Breast epithelium (tissue), 4 donors: Measurements from ENCODE around the gene TYMP. TPM values are rescaled to one million over a fixed set of nuclear protein-coding genes. Genes with fewer than 3 reads are reported as not detected.

Source experiments
- DNase-seq, 2 donors: peaks; one replicate each; pipeline ENCODE4 v3.0.0-alpha.2; 2019; ENCODE audit warnings: low spot score in 2 of 2
- H3K27ac ChIP-seq, 2 donors: fragments of 200-600 bp; sonication (generic) in 1 of 2; one replicate each; pipeline ENCODE4 v1.5.1; 2016 to 2019; ENCODE audit warnings: mild to moderate bottlenecking in 1 of 2
- H3K27me3 ChIP-seq, 2 donors: fragments of 200-600 bp; sonication (generic) in 1 of 2; one replicate each; pipeline versions ENCODE4 v1.5.1 to v1.6.0; 2017 to 2019; ENCODE audit warnings: control low read depth in 1 of 2, mild to moderate bottlenecking in 1 of 2
- H3K36me3 ChIP-seq: fragments of 200-600 bp; one replicate; pipeline ENCODE4 v1.5.1; 2019
- H3K4me1 ChIP-seq, 2 donors: fragments of 200-600 bp; sonication (generic); one replicate each; pipeline ENCODE4 v1.5.1; 2016 to 2019; ENCODE audit warnings: control low read depth in 1 of 2
- H3K4me3 ChIP-seq, 3 donors: fragments of 200-600 bp; sonication (generic); 1 replicate in 2 of 3; 2 replicates in 1 of 3; pipeline ENCODE4 v1.5.1; 2016 to 2019; ENCODE audit warnings: mild to moderate bottlenecking in 3 of 3, moderate library complexity in 2 of 3
- H3K9me3 ChIP-seq, 2 donors: fragments of 200-600 bp; sonication (generic) in 1 of 2; one replicate each; pipeline ENCODE4 v1.5.1; 2016 to 2019; ENCODE audit warnings: control low read depth in 1 of 2
- POLR2A ChIP-seq: fragments of 450-650 bp; IDR thresholded peaks from one replicate; pipeline ENCODE4 v1.6.1; 2016; ENCODE audit warnings: antibody characterized with exemption, mild to moderate bottlenecking, moderate library complexity
- POLR2AphosphoS5 ChIP-seq, 3 donors: sonication (generic); formaldehyde crosslinking; IDR thresholded peaks; one replicate each; pipeline ENCODE4 v1.6.1; 2017; ENCODE audit warnings: antibody characterized with exemption in 3 of 3
- intact Hi-C: fragments of 100-400 bp; cut with DNase I; formaldehyde crosslinking; loops from one replicate; pipeline ENCODE4 v1.15.1; 2023; ENCODE audit warnings: low total_unique reads
- total RNA-seq, 3 donors: library from RNA; depleted of rRNA; stranded (reverse); fragments of >200 nt; gene quantifications; one replicate each; pipeline ENCODE4 v1.1.0, GENCODE V29; 2016
- TF ChIP-seq, protein P1 (sequence below), 3 donors: fragments of 450-650 bp; IDR thresholded peaks; one replicate each; pipeline ENCODE4 v1.5.1; 2016 to 2017; ENCODE audit warnings: antibody characterized with exemption in 3 of 3, mild to moderate bottlenecking in 3 of 3, moderate library complexity in 3 of 3

TYMP gene
- total RNA-seq, 3 donors from 2014 or later: 44.6 to 115 (median 82.9) TPM

- no peak overlapping the region for H3K4me3 ChIP-seq
- H3K27ac ChIP-seq: no peak overlapping the region
- no peaks in the 10 kb centered on the region for H3K4me1 ChIP-seq
- no peak for DNase-seq
- intact Hi-C loops: no loop called here
- H3K27me3 ChIP-seq: no peaks in the 10 kb centered on the region
- no peaks in the 10 kb centered on the region for H3K36me3 ChIP-seq
- TF ChIP-seq, protein P1, sequence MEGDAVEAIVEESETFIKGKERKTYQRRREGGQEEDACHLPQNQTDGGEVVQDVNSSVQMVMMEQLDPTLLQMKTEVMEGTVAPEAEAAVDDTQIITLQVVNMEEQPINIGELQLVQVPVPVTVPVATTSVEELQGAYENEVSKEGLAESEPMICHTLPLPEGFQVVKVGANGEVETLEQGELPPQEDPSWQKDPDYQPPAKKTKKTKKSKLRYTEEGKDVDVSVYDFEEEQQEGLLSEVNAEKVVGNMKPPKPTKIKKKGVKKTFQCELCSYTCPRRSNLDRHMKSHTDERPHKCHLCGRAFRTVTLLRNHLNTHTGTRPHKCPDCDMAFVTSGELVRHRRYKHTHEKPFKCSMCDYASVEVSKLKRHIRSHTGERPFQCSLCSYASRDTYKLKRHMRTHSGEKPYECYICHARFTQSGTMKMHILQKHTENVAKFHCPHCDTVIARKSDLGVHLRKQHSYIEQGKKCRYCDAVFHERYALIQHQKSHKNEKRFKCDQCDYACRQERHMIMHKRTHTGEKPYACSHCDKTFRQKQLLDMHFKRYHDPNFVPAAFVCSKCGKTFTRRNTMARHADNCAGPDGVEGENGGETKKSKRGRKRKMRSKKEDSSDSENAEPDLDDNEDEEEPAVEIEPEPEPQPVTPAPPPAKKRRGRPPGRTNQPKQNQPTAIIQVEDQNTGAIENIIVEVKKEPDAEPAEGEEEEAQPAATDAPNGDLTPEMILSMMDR (IDR thresholded peaks at IDR 0.05): no peak
- TF ChIP-seq POLR2AphosphoS5 (IDR thresholded peaks at IDR 0.05): no peak
- no peak for TF ChIP-seq POLR2A
- H3K9me3 ChIP-seq: no peaks in the 10 kb centered on the region
Measured at GRCh38 chr22:50556703-50557102, 26.9 kb upstream of the TYMP start.

DNA sequence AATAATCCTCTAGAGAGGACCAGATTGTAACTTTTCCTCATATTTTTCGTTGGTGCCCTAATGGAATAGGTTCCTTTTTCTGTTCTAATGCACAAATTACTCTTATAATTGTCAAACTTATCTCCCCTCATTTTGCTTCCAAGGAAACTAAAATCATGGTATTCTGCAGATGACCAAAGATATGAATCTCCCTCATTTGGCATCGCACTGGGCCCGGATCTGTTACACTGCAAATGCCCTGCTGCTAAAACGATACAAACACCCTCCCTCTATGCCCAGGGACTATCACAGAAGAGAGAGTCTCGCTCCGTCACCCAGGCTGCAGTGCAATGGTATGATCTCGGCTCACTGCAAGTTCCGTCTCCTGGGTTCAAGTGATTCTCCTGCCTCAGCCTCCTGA, 23.5 kb upstream of the TYMP start:
- no peak overlapping the region for H3K27ac ChIP-seq
- H3K9me3 ChIP-seq: no peaks in the 10 kb centered on the region
- TF ChIP-seq POLR2AphosphoS5 (IDR thresholded peaks at IDR 0.05): no peak
- TF ChIP-seq POLR2A: no peak
- TF ChIP-seq, protein P1 (IDR thresholded peaks at IDR 0.05): no peak
- H3K36me3 ChIP-seq: no peaks in the 10 kb centered on the region
- H3K4me1 ChIP-seq: no peaks in the 10 kb centered on the region
- H3K4me3 ChIP-seq: no peak overlapping the region
- DNase-seq: no peak
- peaks cover 2 to 3% of the 10 kb centered on the region in 2 donors for H3K27me3 ChIP-seq
- intact Hi-C loops: no loop called here

DNA sequence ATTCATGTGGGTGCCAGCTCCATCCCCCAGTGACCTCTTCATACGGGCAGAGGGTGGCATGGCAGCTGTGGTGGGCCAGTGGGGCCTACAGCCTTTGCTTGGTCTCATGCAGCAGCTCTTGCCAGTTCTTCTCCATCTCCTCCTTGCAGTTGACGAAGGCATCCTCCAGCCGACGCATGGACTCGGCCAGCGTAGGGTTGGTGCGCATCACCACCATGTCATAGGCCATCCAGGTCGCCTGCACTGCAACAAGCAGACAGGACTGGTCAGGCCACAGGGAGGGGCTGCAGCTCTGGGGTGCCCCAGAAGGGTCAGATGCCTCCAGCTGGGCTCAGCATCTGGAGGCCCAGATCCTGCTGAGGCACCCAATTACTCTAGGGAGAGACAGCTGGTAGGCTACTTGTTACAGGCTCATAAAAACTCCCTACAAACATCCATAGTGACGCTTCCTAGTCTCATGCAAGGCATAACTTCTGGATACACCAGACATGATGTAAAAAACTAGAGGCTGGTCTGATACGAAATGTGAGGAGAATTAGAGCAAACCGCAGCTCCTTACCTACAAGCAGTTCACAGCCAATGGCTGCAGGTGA, 21.4 kb upstream of the TYMP start:
- H3K4me3 ChIP-seq: no peak overlapping the region
- peaks cover 3 to 8% of the 10 kb centered on the region in 2 donors for H3K27me3 ChIP-seq
- H3K9me3 ChIP-seq: no peaks in the 10 kb centered on the region
- TF ChIP-seq POLR2A (no peak), POLR2AphosphoS5 (IDR thresholded peaks at IDR 0.05) (no peak)
- TF ChIP-seq, protein P1 (IDR thresholded peaks at IDR 0.05): no peak
- no peak for DNase-seq
- peaks cover 3 to 10% of the 10 kb centered on the region in 2 donors for H3K4me1 ChIP-seq
- no peak overlapping the region for H3K27ac ChIP-seq
- intact Hi-C loops: no loop called here
- no peaks in the 10 kb centered on the region for H3K36me3 ChIP-seq

GRCh38 chr22:50550395-50550794, 20.6 kb upstream of the TYMP start:
- Histone ChIP-seq H3K4me1 (peaks cover 3 to 13% of the 10 kb centered on the region in 2 donors), H3K36me3 (no peaks in the 10 kb centered on the region), H3K27me3 (peaks cover 3 to 8% of the 10 kb centered on the region in 2 donors), H3K4me3 (no peak overlapping the region), H3K27ac (no peak overlapping the region), H3K9me3 (no peaks in the 10 kb centered on the region)
- TF ChIP-seq, protein P1 (IDR thresholded peaks at IDR 0.05): no peak
- no peak for TF ChIP-seq POLR2A
- no peak for TF ChIP-seq POLR2AphosphoS5 (IDR thresholded peaks at IDR 0.05)
- no peak for DNase-seq
- intact Hi-C loops: no loop called here

DNA sequence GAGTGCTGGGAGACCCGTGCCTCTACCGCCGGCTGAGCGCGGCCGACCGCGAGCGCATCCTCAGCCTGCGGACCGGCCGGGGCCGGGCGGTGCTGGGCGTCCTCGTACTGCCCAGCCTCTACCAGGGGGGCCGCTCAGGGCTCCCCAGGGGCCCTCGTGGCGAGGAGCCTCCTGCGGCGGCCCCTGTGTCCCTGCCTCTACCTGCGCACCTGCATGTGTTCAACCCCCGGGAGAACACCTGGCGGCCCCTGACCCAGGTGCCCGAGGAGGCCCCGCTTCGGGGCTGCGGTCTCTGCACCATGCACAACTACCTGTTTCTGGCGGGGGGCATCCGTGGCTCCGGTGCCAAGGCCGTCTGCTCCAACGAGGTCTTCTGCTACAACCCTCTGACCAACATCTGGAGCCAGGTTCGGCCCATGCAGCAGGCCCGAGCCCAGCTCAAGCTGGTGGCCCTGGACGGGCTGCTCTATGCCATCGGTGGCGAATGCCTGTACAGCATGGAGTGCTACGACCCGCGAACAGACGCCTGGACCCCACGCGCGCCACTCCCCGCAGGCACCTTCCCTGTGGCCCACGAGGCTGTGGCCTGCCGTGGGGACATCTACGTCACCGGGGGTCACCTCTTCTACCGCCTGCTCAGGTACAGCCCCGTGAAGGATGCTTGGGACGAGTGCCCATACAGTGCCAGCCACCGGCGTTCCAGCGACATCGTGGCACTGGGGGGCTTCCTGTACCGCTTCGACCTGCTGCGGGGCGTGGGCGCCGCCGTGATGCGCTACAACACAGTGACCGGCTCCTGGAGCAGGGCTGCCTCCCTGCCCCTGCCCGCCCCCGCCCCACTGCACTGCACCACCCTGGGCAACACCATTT, 19.3 kb upstream of the TYMP start:
- no peaks in the 10 kb centered on the region for H3K36me3 ChIP-seq
- TF ChIP-seq, protein P1 (IDR thresholded peaks at IDR 0.05): no peak
- TF ChIP-seq POLR2A: no peak

More for the DNA sequence above, 19.3 kb upstream of the TYMP start:
- no peaks in the 10 kb centered on the region for H3K9me3 ChIP-seq
- H3K27me3 ChIP-seq: peaks cover 3 to 8% of the 10 kb centered on the region in 2 donors
- no peak overlapping the region for H3K27ac ChIP-seq
- H3K4me1 ChIP-seq: peaks cover 5 to 18% of the 10 kb centered on the region in 2 donors
- intact Hi-C loops: no loop called here
- H3K4me3 ChIP-seq: peak overlapping the region; percentile 21 to 39 (median 27)
- DNase-seq: no peak
